GM12878 (cell line): Measurements from ENCODE around the gene AK8.

Source experiments
- CBX3 ChIP-seq: fragments of 200-600 bp; sonication (generic); IDR thresholded peaks from 2 replicates; pipeline ENCODE4 v1.6.1; 2016; ENCODE audit warnings: low read depth, borderline replicate concordance
- EP300 ChIP-seq, 2 experiments: fragments of 150-350 bp in 1 of 2; IDR thresholded peaks; 2 replicates each; pipeline ENCODE4 v1.6.1; 2011 to 2012; ENCODE audit warnings: low read depth in 2 of 2, low read length in 2 of 2, borderline replicate concordance in 1 of 2, improper control_type of control experiment in 1 of 2, inconsistent platforms in 1 of 2; ENCODE audit not compliant: control insufficient read depth in 1 of 2
- EZH2 ChIP-seq: IDR thresholded peaks from 2 replicates; pipeline ENCODE4 v1.6.1; 2012; ENCODE audit warnings: low read depth, mild to moderate bottlenecking, control low read depth, inconsistent platforms, low read length, borderline replicate concordance; ENCODE audit not compliant: control insufficient read depth
- POLR2A ChIP-seq: IDR thresholded peaks from 2 replicates; pipeline ENCODE4 v1.6.1; 2011; ENCODE audit warnings: low read depth, mild to moderate bottlenecking, low read length
- SIX5 ChIP-seq: IDR thresholded peaks from 2 replicates; pipeline ENCODE4 v1.6.1; 2011; ENCODE audit warnings: mild to moderate bottlenecking, low read depth, low read length, moderate library complexity; ENCODE audit not compliant: severe bottlenecking
- TF ChIP-seq, protein P1 (sequence below): IDR thresholded peaks from 2 replicates; pipeline ENCODE4 v1.6.1; 2011; ENCODE audit warnings: low read depth, low read length, improper control_type of control experiment, borderline replicate concordance

DNA sequence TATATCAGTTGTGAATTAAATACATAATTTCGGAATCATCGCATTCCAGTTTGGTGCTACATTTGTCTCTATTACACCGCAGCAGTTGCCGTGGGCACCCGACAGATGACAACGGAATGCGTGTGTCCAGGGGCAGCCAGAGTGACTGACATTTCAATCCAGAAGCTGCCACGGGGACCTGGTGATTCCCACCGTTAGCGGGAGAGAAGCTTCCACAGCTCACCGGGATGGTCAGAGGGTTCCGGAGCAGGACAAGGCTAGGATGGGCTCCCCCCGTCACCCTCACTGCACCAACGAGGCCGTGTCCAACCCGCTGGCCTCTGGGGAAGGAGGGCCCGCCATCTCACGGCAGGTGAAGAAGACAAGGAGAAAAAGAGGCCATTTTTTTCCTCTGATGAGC, 121.1 kb downstream of the AK8 start:
- TF ChIP-seq SIX5 (no peak), EZH2 (no peak), CBX3 (no peak), POLR2A (no peak), EP300 (IDR thresholded peaks at IDR 0.05; ENCODE audit: borderline replicate concordance in 1 of 2, control insufficient read depth in 1 of 2, low read depth in 2 of 2, low read length in 2 of 2) (no peak)
- TF ChIP-seq, protein P1, sequence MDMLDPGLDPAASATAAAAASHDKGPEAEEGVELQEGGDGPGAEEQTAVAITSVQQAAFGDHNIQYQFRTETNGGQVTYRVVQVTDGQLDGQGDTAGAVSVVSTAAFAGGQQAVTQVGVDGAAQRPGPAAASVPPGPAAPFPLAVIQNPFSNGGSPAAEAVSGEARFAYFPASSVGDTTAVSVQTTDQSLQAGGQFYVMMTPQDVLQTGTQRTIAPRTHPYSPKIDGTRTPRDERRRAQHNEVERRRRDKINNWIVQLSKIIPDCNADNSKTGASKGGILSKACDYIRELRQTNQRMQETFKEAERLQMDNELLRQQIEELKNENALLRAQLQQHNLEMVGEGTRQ = no peak
